GM12878 (cell line): ENCODE data around the gene JAKMIP1. TPM values are rescaled to one million over a fixed set of nuclear protein-coding genes. Genes with fewer than 3 reads are reported as not detected.

Experiments used
- ATAC-seq: fragments of 200-7000 bp; cut with Tn5 transposase; 3 replicates; pipeline ENCODE4 v1.9.1; 2020; ENCODE audit warnings: mild to moderate bottlenecking, moderate library complexity
- BruUV-seq: library from RNA; stranded (reverse); fragments of 400-500 nt; replicated peaks from 2 replicates; lab custom pipeline; 2021; lab: Mats Ljungman, UMichigan
- CTCF ChIA-PET: fragments of 300-600 bp; sonication (Branson Sonifier 250); formaldehyde crosslinking; extraction: SDS; loops from one replicate; lab custom pipeline; 2021; ENCODE audit warnings: inconsistent platforms; lab: Yijun Ruan, JAX
- POLR2A ChIA-PET: fragments of 350-600 bp; formaldehyde crosslinking; extraction: SDS; loops from one replicate; lab custom pipeline; 2021; ENCODE audit warnings: inconsistent platforms; lab: Charles Lee
- RAD21 ChIA-PET: fragments of 300-600 bp; sonication (Branson Sonifier 250); formaldehyde crosslinking; loops from one replicate; lab custom pipeline; 2023; ENCODE audit warnings: antibody characterized with exemption; ENCODE audit not compliant: unreplicated experiment; lab: Charles Lee
- SMC1A ChIA-PET: fragments of 300-600 bp; sonication (Branson Sonifier 250); formaldehyde crosslinking; loops from one replicate; lab custom pipeline; 2023; ENCODE audit not compliant: unreplicated experiment, uncharacterized antibody; lab: Charles Lee
- DNase-seq: peaks from one replicate; pipeline ENCODE4 v3.0.0-alpha.2; 2011; ENCODE audit warnings: low read depth, low spot score
- FAIRE-seq: peaks from 3 replicates; lab custom pipeline; 2011; peaks lifted over from hg19 to GRCh38; lab: Jason Lieb, UNC
- H2AFZ ChIP-seq: 2 replicates; pipeline ENCODE4 v1.6.0; 2011; ENCODE audit warnings: low read depth, low read length, control low read depth; ENCODE audit not compliant: control insufficient read depth
- H3K27ac ChIP-seq: 2 replicates; pipeline ENCODE4 v1.5.1; 2011; ENCODE audit warnings: control low read depth; ENCODE audit not compliant: control insufficient read depth, insufficient read depth
- H3K27me3 ChIP-seq, 2 experiments: replicated peaks in 1 of 2; 2 replicates each; pipeline versions ENCODE4 v1.6.0 to v1.6.1; 2011; ENCODE audit warnings: low read length in 1 of 2; ENCODE audit not compliant: control insufficient read depth in 2 of 2, insufficient read depth in 2 of 2
- H3K36me3 ChIP-seq, 2 experiments: 2 replicates each; pipeline ENCODE4 v1.5.1; 2011; ENCODE audit warnings: low read length in 1 of 2; ENCODE audit not compliant: control insufficient read depth in 2 of 2, insufficient read depth in 2 of 2
- H3K4me1 ChIP-seq: 2 replicates; pipeline ENCODE4 v1.6.1; 2011; ENCODE audit warnings: mild to moderate bottlenecking, low read length, moderate library complexity, mixed read lengths; ENCODE audit not compliant: control insufficient read depth, insufficient read depth
- H3K4me2 ChIP-seq: 2 replicates; pipeline ENCODE4 v1.6.0; 2011; ENCODE audit warnings: control low read depth; ENCODE audit not compliant: control insufficient read depth, insufficient read depth
- H3K4me3 ChIP-seq: fragments of 200-600 bp; sonication (generic); 2 replicates; pipeline ENCODE4 v1.5.1; 2016
- H3K79me2 ChIP-seq: 2 replicates; pipeline ENCODE4 v1.6.0; 2011; ENCODE audit warnings: low read length; ENCODE audit not compliant: control insufficient read depth, insufficient read depth
- H3K9ac ChIP-seq: 2 replicates; pipeline ENCODE4 v1.8.0; 2011; ENCODE audit warnings: low read length, control low read depth, mixed read lengths; ENCODE audit not compliant: control insufficient read depth, insufficient read depth
- H3K9me3 ChIP-seq: replicated peaks from 3 replicates; pipeline ENCODE4 v1.5.1; 2011; ENCODE audit warnings: mild to moderate bottlenecking, low read length; ENCODE audit not compliant: control insufficient read depth, insufficient read depth
- H4K20me1 ChIP-seq: 2 replicates; pipeline ENCODE4 v1.6.0; 2011; ENCODE audit not compliant: control insufficient read depth, insufficient read depth
- CBFB ChIP-seq: IDR thresholded peaks from 2 replicates; pipeline ENCODE4 v1.6.1; 2016; ENCODE audit warnings: antibody characterized with exemption, low read depth
- E2F4 ChIP-seq: IDR thresholded peaks from 2 replicates; pipeline ENCODE4 v1.6.1; 2012; ENCODE audit warnings: low read depth, low read length, improper control_type of control experiment
- EED ChIP-seq: sonication (generic); IDR thresholded peaks from 2 replicates; pipeline ENCODE4 v1.6.1; 2016; ENCODE audit warnings: antibody characterized with exemption, low read depth
- ELK1 ChIP-seq: IDR thresholded peaks from 2 replicates; pipeline ENCODE4 v1.6.1; 2012; ENCODE audit warnings: low read depth, low read length, improper control_type of control experiment
- ESRRA ChIP-seq: IDR thresholded peaks from 2 replicates; pipeline ENCODE4 v1.6.1; 2012; ENCODE audit warnings: mild to moderate bottlenecking, low read length, improper control_type of control experiment
- ETV6 ChIP-seq, 2 experiments: fragments of 450-650 bp in 1 of 2; IDR thresholded peaks in 1 of 2; conservative IDR thresholded peaks in 1 of 2; 2 replicates each; pipeline ENCODE4 v1.6.1; 2014; ENCODE audit warnings: antibody characterized with exemption in 1 of 2, borderline replicate concordance in 1 of 2, low read depth in 1 of 2, mild to moderate bottlenecking in 1 of 2, moderate library complexity in 1 of 2
- EZH2 ChIP-seq: IDR thresholded peaks from 2 replicates; pipeline ENCODE4 v1.6.1; 2012; ENCODE audit warnings: low read depth, mild to moderate bottlenecking, control low read depth, inconsistent platforms, low read length, borderline replicate concordance; ENCODE audit not compliant: control insufficient read depth
- HDGF ChIP-seq: fragments of 450-650 bp; IDR thresholded peaks from 2 replicates; pipeline ENCODE4 v1.6.1; 2016; ENCODE audit warnings: antibody characterized with exemption
- MEF2A ChIP-seq: IDR thresholded peaks from 2 replicates; pipeline ENCODE4 v1.6.1; 2011; ENCODE audit warnings: low read depth, mild to moderate bottlenecking, low read length, moderate library complexity; ENCODE audit not compliant: insufficient read depth
- MLLT1 ChIP-seq: fragments of 450-650 bp; IDR thresholded peaks from 2 replicates; pipeline ENCODE4 v1.6.1; 2016; ENCODE audit warnings: mild to moderate bottlenecking
- NR2C1 ChIP-seq: fragments of 450-650 bp; IDR thresholded peaks from 2 replicates; pipeline ENCODE4 v1.6.1; 2017; ENCODE audit warnings: antibody characterized with exemption, mild to moderate bottlenecking, moderate library complexity
- POLR2A ChIP-seq: IDR thresholded peaks from 2 replicates; pipeline ENCODE4 v1.6.1; 2011; ENCODE audit warnings: low read depth, mild to moderate bottlenecking, low read length
- POU2F2 ChIP-seq: IDR thresholded peaks from 3 replicates; pipeline ENCODE4 v1.6.1; 2011; ENCODE audit warnings: low read depth, mild to moderate bottlenecking, low read length, borderline replicate concordance
- RB1 ChIP-seq: fragments of 450-650 bp; formaldehyde crosslinking; IDR thresholded peaks from 2 replicates; pipeline ENCODE4 v1.6.1; 2017; ENCODE audit warnings: mild to moderate bottlenecking, borderline replicate concordance
- RBBP5 ChIP-seq: fragments of 200-600 bp; sonication (generic); conservative IDR thresholded peaks from 2 replicates; pipeline ENCODE4 v1.6.1; 2016
- RUNX3 ChIP-seq: IDR thresholded peaks from 2 replicates; pipeline ENCODE4 v1.6.1; 2012; ENCODE audit warnings: low read length, inconsistent platforms
- SPI1 ChIP-seq: IDR thresholded peaks from 2 replicates; pipeline ENCODE4 v1.6.1; 2011; ENCODE audit warnings: low read depth, mild to moderate bottlenecking, low read length, moderate library complexity, borderline replicate concordance; ENCODE audit not compliant: insufficient read depth
- STAT1 ChIP-seq: fragments of 450-650 bp; conservative IDR thresholded peaks from 2 replicates; pipeline ENCODE4 v1.6.1; 2014; ENCODE audit warnings: antibody characterized with exemption, mild to moderate bottlenecking
- TCF3 ChIP-seq: IDR thresholded peaks from 2 replicates; pipeline ENCODE4 v1.6.1; 2012; ENCODE audit warnings: low read depth, mild to moderate bottlenecking, low read length, borderline replicate concordance; ENCODE audit not compliant: insufficient read depth
- WGBS: methylation state at CpG from one replicate; pipeline ENCODE4 v1.1.6; 2016; ENCODE audit warnings: low lambda C conversion rate; ENCODE audit not compliant: insufficient replicate concordance, insufficient coverage; ENCODE audit errors: missing lambda C conversion rate; 5-methylcytosine and 5-hydroxymethylcytosine counted together
- in situ Hi-C: fragments of 300-500 bp; cut with MboI; formaldehyde crosslinking; loops from 9 replicates; pipeline ENCODE4 v1.14.3; 2018; ENCODE audit warnings: mixed read lengths
- intact Hi-C: fragments of 100-400 bp; cut with micrococcal nuclease; formaldehyde crosslinking; loops from one replicate; pipeline ENCODE4 v1.14.2; 2022; ENCODE audit not compliant: unreplicated experiment
- polyA plus RNA-seq, 11 experiments: library from polyadenylated mRNA; depleted of rRNA in 4 of 11; unstranded in 6 of 11; stranded (reverse) in 5 of 11; fragments of >200 nt; fragmentation: Nextera tagmentation in 4 of 11; fragmentation: Illumina TruSeq in 1 of 11; extraction: Ambion mirVana in 4 of 11; extraction: Trizol in 1 of 11; gene quantifications; 1 replicate in 1 of 11; 2 replicates in 10 of 11; pipeline versions ENCODE4 v1.2.1 to v1.2.3, GENCODE V29; 2011 to 2016; ENCODE audit warnings: inconsistent platforms in 2 of 11, missing spikeins in 2 of 11, low read depth in 1 of 11
- total RNA-seq, 4 experiments: library from RNA; depleted of rRNA in 3 of 4; stranded (reverse); fragments of >200 nt in 3 of 4; fragmentation: Illumina TruSeq in 1 of 4; extraction: Trizol in 1 of 4; gene quantifications; 2 replicates each; pipeline versions ENCODE4 v1.2.1 to v1.2.3, GENCODE V29; 2013 to 2021
- TF ChIP-seq, protein P1 (sequence below): fragments of 450-650 bp; IDR thresholded peaks from 2 replicates; pipeline ENCODE4 v1.6.1; 2016; ENCODE audit warnings: mild to moderate bottlenecking

The JAKMIP1 gene
- total and polyA plus RNA-seq, 10 of the 15 experiments (the other 5 are each of a cell fraction or from before 2014, with no cell fraction given): 0.52 to 16.7 (median 12.3) TPM

DNA sequence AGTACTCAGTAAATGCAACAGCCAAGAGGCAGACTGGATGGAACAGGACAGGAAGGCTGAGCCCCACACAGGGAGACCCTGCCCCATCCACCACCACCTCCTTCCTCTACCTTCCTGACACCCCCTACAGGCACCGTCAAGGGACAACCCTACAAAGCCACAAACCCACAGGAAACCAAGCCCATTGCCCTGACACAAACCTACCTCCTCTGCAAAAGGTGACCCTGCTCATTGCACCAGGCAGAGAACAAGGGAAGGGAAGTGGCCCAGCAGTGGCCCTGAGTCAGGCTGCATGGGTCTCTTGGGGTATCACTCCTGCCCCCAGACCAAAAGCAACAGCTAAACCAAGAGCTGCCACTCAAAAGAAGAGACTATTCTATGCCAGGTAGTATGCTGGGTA, 21.0 kb downstream of the JAKMIP1 start:
- Histone ChIP-seq H3K4me2 (peak overlapping the region; percentile 71), H3K79me2 (peaks cover 11% of the 10 kb centered on the region; the same call in 1 of the 2 replicates), H3K4me1 (peaks cover 56% of the 10 kb centered on the region), H3K27me3 (no peaks in the 10 kb centered on the region), H3K36me3 (peaks cover 0 to 2% of the 10 kb centered on the region in 2 experiments; a peak in 1 of 4 replicates), H3K9ac (peak overlapping the region; percentile 67; the same call in 1 of the 2 replicates), H3K27ac (peak overlapping the region; percentile 94), H2AFZ (no peak overlapping the region), H3K9me3 (peaks cover 6% of the 10 kb centered on the region; the same call in 2 of the 3 replicates), H4K20me1 (no peaks in the 10 kb centered on the region), H3K4me3 (0 out of 2 replicates have a peak overlapping the region, but pooled peaks have one; percentile 12)
- ChIA-PET SMC1A (interaction anchor here (1.5 to 11.4 kb wide), 6 partner anchors 12 to 71 kb away, joined by 6 to 161 read pairs (median 14); partner anchors contain the start of gene JAKMIP1), RAD21 (interaction anchor here (1.8 to 6.8 kb wide), 3 partner anchors 19 to 91 kb away, joined by 5 to 120 read pairs (median 16); partner anchors contain the start of genes JAKMIP1 and WFS1), POLR2A (interaction anchor here (1.1 to 5.1 kb wide), 4 partner anchors 15 to 99 kb away, joined by 3 to 84 read pairs (median 4); partner anchors contain the start of gene JAKMIP1), CTCF (interaction anchor here (0.7 to 3.9 kb wide), 9 partner anchors 12 to 148 kb away, joined by 3 to 30 read pairs (median 11); partner anchors contain the start of gene JAKMIP1)
- no TSS peak for BruUV-seq
- no peak for FAIRE-seq
- no peak for ATAC-seq
- intact Hi-C loops: no loop called here
- DNase-seq: no peak
- in situ Hi-C loops: no loop called here
- WGBS: 0% methylated on average over 1 of the region's 1 CpG
- no peak for TF ChIP-seq E2F4
- TF ChIP-seq EED: peak; percentile 66; the same call in 1 of the 2 replicates
- TF ChIP-seq ELK1: no peak
- TF ChIP-seq, protein P1, sequence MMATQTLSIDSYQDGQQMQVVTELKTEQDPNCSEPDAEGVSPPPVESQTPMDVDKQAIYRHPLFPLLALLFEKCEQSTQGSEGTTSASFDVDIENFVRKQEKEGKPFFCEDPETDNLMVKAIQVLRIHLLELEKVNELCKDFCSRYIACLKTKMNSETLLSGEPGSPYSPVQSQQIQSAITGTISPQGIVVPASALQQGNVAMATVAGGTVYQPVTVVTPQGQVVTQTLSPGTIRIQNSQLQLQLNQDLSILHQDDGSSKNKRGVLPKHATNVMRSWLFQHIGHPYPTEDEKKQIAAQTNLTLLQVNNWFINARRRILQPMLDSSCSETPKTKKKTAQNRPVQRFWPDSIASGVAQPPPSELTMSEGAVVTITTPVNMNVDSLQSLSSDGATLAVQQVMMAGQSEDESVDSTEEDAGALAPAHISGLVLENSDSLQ: peak; percentile 58
- TF ChIP-seq RUNX3: peak; percentile 94
- TF ChIP-seq MLLT1: 0 out of 2 replicates have a peak, but pooled peaks have one; percentile 22
- no peak for TF ChIP-seq STAT1
- no peak for TF ChIP-seq TCF3
- TF ChIP-seq ETV6 (conservative IDR thresholded peaks at IDR 0.05 in 1 of 2, IDR thresholded peaks at IDR 0.05 in 1 of 2; ENCODE audit: borderline replicate concordance in 1 of 2, low read depth in 1 of 2): no peak
- peak; percentile 44; the same call in 1 of the 2 replicates for TF ChIP-seq SPI1
- no peak for TF ChIP-seq POU2F2
- no peak for TF ChIP-seq NR2C1
- TF ChIP-seq EZH2: no peak
- 0 out of 2 replicates have a peak, but pooled peaks have one; percentile 43 for TF ChIP-seq CBFB
- TF ChIP-seq RBBP5: no peak
- no peak for TF ChIP-seq ESRRA
- 0 out of 2 replicates have a peak, but pooled peaks have one; percentile 24 for TF ChIP-seq HDGF
- TF ChIP-seq RB1: no peak
- TF ChIP-seq MEF2A: 0 out of 2 replicates have a peak, but pooled peaks have one; percentile 18
- TF ChIP-seq POLR2A: peak; percentile 46; the same call in 1 of the 2 replicates
